VCaP (cell line): ENCODE measurements around the gene GATA5.
"Not testable (repeated sequence)": the region's sequence is repeated elsewhere in the genome, so short reads cannot be mapped to it uniquely, and the experiment has no call there.

Experiments
- H3K27ac ChIP-seq: fragments of 450-650 bp; 2 replicates; pipeline ENCODE4 v1.5.1; 2017
- CTCF ChIP-seq: fragments of 450-650 bp; conservative IDR thresholded peaks from 2 replicates; pipeline ENCODE4 v1.5.1; 2017; ENCODE audit warnings: mild to moderate bottlenecking, moderate library complexity

Gene GATA5

DNA sequence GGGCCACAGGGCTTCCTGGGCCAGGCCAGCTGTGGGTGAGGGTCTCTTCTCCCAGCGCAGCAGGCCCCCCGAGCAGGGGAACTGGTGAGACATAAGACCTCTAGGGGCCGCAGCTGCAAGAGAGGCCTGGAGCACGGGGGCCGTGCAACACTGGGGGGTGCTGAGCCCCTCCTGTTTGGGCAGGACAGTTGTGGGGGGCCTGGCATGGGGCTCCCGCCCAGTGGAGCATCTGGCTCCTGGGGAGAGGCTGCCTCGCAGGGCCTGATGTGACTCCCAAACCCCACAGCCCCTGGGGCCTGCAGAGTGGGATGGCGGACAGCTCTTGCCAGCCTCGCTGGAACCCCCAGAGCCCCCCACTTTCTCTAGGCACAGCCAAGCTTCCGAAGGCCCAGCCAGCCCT, 16.9 kb upstream of the GATA5 start:
- TF ChIP-seq CTCF: no peak
- H3K27ac ChIP-seq: no peak overlapping the region

DNA sequence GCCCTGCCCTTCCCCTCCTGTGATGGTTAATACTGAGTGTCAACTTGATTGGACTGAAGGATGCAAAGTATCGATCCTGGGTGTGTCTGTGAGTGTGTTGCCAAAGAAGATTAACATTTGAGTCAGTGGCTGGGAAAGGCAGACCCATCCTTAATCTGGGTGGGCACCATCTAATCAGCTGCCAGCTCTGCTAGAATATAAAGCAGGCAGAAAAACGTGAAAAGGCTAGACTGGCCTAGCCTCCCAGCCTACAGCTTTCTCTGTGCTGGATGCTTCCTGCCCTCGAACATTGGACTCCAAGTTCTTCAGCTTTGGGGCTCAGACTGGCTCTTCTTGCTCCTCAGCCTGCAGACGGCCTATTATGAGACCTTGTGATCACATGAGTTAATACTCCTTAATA, 15.0 kb upstream of the GATA5 start:
- H3K27ac ChIP-seq: not testable (repeated sequence)

GRCh38 chr20:62489932-62490263, 14.1 kb upstream of the GATA5 start:
- H3K27ac ChIP-seq: no peak overlapping the region
- TF ChIP-seq CTCF: no peak

- TF ChIP-seq CTCF: no peak
- H3K27ac ChIP-seq: no peak overlapping the region
Observed at GRCh38 chr20:62489186-62489931, 13.6 kb upstream of the GATA5 start.

- H3K27ac ChIP-seq: no peak overlapping the region
- no peak for TF ChIP-seq CTCF
Observed at GRCh38 chr20:62488470-62488869, 12.7 kb upstream of the GATA5 start.

GRCh38 chr20:62487561-62488354, 12.0 kb upstream of the GATA5 start:
- no peak overlapping the region for H3K27ac ChIP-seq
- no peak for TF ChIP-seq CTCF

GRCh38 chr20:62487118-62487517, 11.3 kb upstream of the GATA5 start:
- TF ChIP-seq CTCF: no peak
- H3K27ac ChIP-seq: no peak overlapping the region

DNA sequence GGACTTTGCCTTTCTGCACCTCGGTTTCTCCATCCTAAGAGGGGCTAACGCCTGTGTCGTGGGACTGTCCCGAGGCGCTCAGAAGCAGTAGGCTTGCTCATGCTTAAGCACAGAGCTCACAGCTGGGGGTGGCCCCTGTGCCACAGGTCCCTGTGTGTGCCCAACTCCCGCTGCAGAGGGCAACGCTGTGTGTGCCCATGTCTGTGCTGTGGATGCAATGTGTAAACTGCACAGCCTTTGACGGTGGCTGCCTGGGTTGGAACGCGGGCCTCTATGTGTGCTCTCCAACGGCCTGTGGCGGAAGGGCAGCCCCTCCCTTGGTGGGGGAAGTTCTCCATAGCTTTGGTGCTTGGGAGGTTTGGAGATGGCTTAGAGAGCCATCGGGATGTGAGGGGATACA, 10.7 kb upstream of the GATA5 start:
- no peak for TF ChIP-seq CTCF
- H3K27ac ChIP-seq: no peak overlapping the region
